Loucy (cell line): ENCODE data around the gene MAP2K3.
A peak's percentile ranks its signal among the peaks of the same experiment; 100 is the strongest.

ENCODE experiments used
- H2AFZ ChIP-seq: fragments of 200-600 bp; sonication (generic); 2 replicates; pipeline ENCODE4 v1.6.0; 2016; ENCODE audit warnings: antibody characterized with exemption, mild to moderate bottlenecking, low read length, moderate library complexity
- H3F3A ChIP-seq: fragments of 200-600 bp; 2 replicates; pipeline ENCODE4 v1.6.0; 2016; ENCODE audit warnings: antibody characterized with exemption, low read depth, mild to moderate bottlenecking
- H3K27me3 ChIP-seq: fragments of 200-600 bp; sonication (generic); 2 replicates; pipeline ENCODE4 v1.6.1; 2014; ENCODE audit warnings: low read length, mild to moderate bottlenecking; ENCODE audit not compliant: insufficient read depth, poor library complexity, severe bottlenecking
- H3K36me3 ChIP-seq: fragments of 200-600 bp; sonication (generic); 2 replicates; pipeline ENCODE4 v1.6.1; 2016; ENCODE audit warnings: low read length; ENCODE audit not compliant: insufficient read depth
- H3K4me1 ChIP-seq: fragments of 200-600 bp; sonication (generic); 2 replicates; pipeline ENCODE4 v1.5.1; 2014; ENCODE audit warnings: low read length, mild to moderate bottlenecking; ENCODE audit not compliant: insufficient read depth, poor library complexity, severe bottlenecking
- H3K4me2 ChIP-seq: fragments of 200-600 bp; sonication (generic); 2 replicates; pipeline ENCODE4 v1.6.0; 2014; ENCODE audit warnings: antibody characterized with exemption, low read length, low read depth, mild to moderate bottlenecking; ENCODE audit not compliant: poor library complexity, severe bottlenecking
- H3K4me3 ChIP-seq: fragments of 200-600 bp; sonication (generic); 2 replicates; pipeline ENCODE4 v1.5.1; 2014; ENCODE audit warnings: low read length, mild to moderate bottlenecking, mixed read lengths; ENCODE audit not compliant: poor library complexity, severe bottlenecking
- H3K79me2 ChIP-seq: fragments of 200-600 bp; sonication (generic); 2 replicates; pipeline ENCODE4 v1.6.1; 2014; ENCODE audit warnings: low read length; ENCODE audit not compliant: insufficient read depth
- H3K9ac ChIP-seq: fragments of 200-600 bp; sonication (generic); 2 replicates; pipeline ENCODE4 v1.6.0; 2014; ENCODE audit warnings: mild to moderate bottlenecking, low read depth, low read length, moderate library complexity; ENCODE audit not compliant: poor library complexity, severe bottlenecking
- H3K9me2 ChIP-seq: fragments of 200-600 bp; sonication (generic); replicated peaks from 2 replicates; pipeline ENCODE4 v1.6.1; 2016; ENCODE audit warnings: low read depth, low read length, mixed read lengths
- H3K9me3 ChIP-seq: fragments of 200-600 bp; sonication (generic); 2 replicates; pipeline ENCODE4 v1.6.1; 2014; ENCODE audit warnings: mild to moderate bottlenecking, antibody characterized with exemption, low read length, low read depth; ENCODE audit not compliant: insufficient read depth
- H4K20me1 ChIP-seq: fragments of 200-600 bp; sonication (generic); 2 replicates; pipeline ENCODE4 v1.6.0; 2014; ENCODE audit warnings: antibody characterized with exemption, low read length, mild to moderate bottlenecking; ENCODE audit not compliant: insufficient read depth, poor library complexity, severe bottlenecking
- CTCF ChIP-seq: fragments of 200-600 bp; sonication (generic); conservative IDR thresholded peaks from 2 replicates; pipeline ENCODE4 v1.5.1; 2014; ENCODE audit warnings: mild to moderate bottlenecking, antibody characterized with exemption, low read length
- EZH2phosphoT487 ChIP-seq: fragments of 200-600 bp; IDR thresholded peaks from 2 replicates; pipeline ENCODE4 v1.6.1; 2018; ENCODE audit warnings: antibody characterized with exemption, mild to moderate bottlenecking, moderate library complexity, borderline replicate concordance

Gene MAP2K3

DNA sequence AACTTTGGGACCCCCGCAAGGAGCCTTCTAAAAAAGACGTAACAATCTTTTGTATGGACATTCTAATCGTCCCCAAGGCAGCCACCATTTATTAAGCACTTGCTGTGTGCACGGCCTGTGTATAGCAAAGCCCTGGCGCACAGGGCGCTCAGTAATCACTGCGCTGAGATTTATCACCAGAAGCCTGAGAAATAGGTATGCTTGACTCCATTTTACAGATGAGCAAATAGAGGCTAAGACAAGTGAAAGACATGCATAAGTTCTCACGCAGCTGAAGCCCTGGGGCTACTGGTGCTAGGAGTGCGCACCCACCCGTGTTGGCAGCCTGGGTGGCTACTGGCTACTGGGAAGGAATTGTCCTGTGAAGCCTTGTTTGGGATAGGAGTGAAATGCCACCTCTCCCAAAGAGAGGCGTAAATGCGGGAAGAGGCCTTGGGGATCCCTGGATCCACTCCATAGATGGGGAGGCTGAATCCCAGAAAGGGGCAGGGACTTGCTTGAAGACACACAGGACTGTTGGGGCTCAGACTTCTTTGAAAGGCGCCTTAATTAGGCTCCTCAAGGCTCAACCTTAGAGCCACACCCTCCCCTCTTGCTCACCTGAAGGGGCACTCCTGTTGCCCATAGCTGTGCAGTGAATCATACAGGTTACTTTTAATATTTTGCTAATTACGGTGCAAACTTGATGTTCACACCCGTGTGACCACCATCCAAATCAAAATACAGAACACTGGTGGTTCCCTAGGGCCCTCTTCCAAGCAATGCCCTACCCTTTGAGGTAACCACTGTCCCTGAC, 30.7 kb upstream of the MAP2K3 start:
- Histone ChIP-seq H3K9me2 (no peaks in the 10 kb centered on the region), H3K36me3 (no peaks in the 10 kb centered on the region), H3F3A (no peaks in the 10 kb centered on the region), H3K4me2 (peak overlapping the region; percentile 81), H2AFZ (peak overlapping the region; percentile 84), H3K4me3 (peak overlapping the region; percentile 72), H3K9ac (peak overlapping the region; percentile 53), H3K9me3 (no peaks in the 10 kb centered on the region), H4K20me1 (peaks cover 3% of the 10 kb centered on the region), H3K79me2 (no peaks in the 10 kb centered on the region), H3K4me1 (peaks cover 9% of the 10 kb centered on the region), H3K27me3 (no peaks in the 10 kb centered on the region)
- TF ChIP-seq CTCF: no peak
- no peak for TF ChIP-seq EZH2phosphoT487

- no peaks in the 10 kb centered on the region for H3K79me2 ChIP-seq
- TF ChIP-seq CTCF (no peak), EZH2phosphoT487 (no peak)
Measured at GRCh38 chr17:21258593-21258992, 25.9 kb upstream of the MAP2K3 start.

GRCh38 chr17:21262259-21262993, 22.1 kb upstream of the MAP2K3 start:
- Histone ChIP-seq H4K20me1 (no peaks in the 10 kb centered on the region), H3F3A (no peaks in the 10 kb centered on the region), H3K79me2 (no peaks in the 10 kb centered on the region), H3K9me2 (no peaks in the 10 kb centered on the region), H3K4me3 (no peak overlapping the region), H3K9ac (no peak overlapping the region), H3K4me2 (no peak overlapping the region), H3K4me1 (no peaks in the 10 kb centered on the region), H2AFZ (no peak overlapping the region), H3K36me3 (no peaks in the 10 kb centered on the region), H3K9me3 (no peaks in the 10 kb centered on the region), H3K27me3 (no peaks in the 10 kb centered on the region)
- TF ChIP-seq EZH2phosphoT487: no peak
- no peak for TF ChIP-seq CTCF

More at GRCh38 chr17:21258593-21258992, 25.9 kb upstream of the MAP2K3 start:
- Histone ChIP-seq H3K36me3 (no peaks in the 10 kb centered on the region), H3K4me2 (no peak overlapping the region), H2AFZ (no peak overlapping the region), H3K9me3 (no peaks in the 10 kb centered on the region), H3K9ac (no peak overlapping the region), H3K27me3 (no peaks in the 10 kb centered on the region), H3K4me3 (no peak overlapping the region), H3K9me2 (no peaks in the 10 kb centered on the region), H4K20me1 (no peaks in the 10 kb centered on the region), H3K4me1 (peaks cover 6% of the 10 kb centered on the region), H3F3A (no peaks in the 10 kb centered on the region)
